IMR-90 (cell line): ENCODE measurements around the gene HTR1D.
"Not testable (repeated sequence)": the region's sequence is repeated elsewhere in the genome, so short reads cannot be mapped to it uniquely, and the experiment has no call there.

Experiments used
- BHLHE40 ChIP-seq: fragments of 150-350 bp; IDR thresholded peaks from 2 replicates; pipeline ENCODE4 v1.6.1; 2016; ENCODE audit warnings: mild to moderate bottlenecking, low read depth, low read length
- CEBPB ChIP-seq: IDR thresholded peaks from 2 replicates; pipeline ENCODE4 v1.6.1; 2012; ENCODE audit warnings: low read depth, low read length, improper control_type of control experiment
- FOS ChIP-seq: fragments of 150-350 bp; IDR thresholded peaks from 2 replicates; pipeline ENCODE4 v1.6.1; 2016; ENCODE audit warnings: low read depth, low read length
- MXI1 ChIP-seq: IDR thresholded peaks from 2 replicates; pipeline ENCODE4 v1.6.1; 2012; ENCODE audit warnings: low read depth, mild to moderate bottlenecking, low read length, moderate library complexity, borderline replicate concordance
- POLR2A ChIP-seq: IDR thresholded peaks from 2 replicates; pipeline ENCODE4 v1.6.1; 2012; ENCODE audit warnings: mild to moderate bottlenecking, low read depth, low read length
- RAD21 ChIP-seq: IDR thresholded peaks from 2 replicates; pipeline ENCODE4 v1.6.1; 2012; ENCODE audit warnings: low read length, improper control_type of control experiment
- RCOR1 ChIP-seq: IDR thresholded peaks from 2 replicates; pipeline ENCODE4 v1.6.1; 2012; ENCODE audit warnings: mild to moderate bottlenecking, low read length, improper control_type of control experiment; ENCODE audit not compliant: insufficient replicate concordance
- RFX5 ChIP-seq: IDR thresholded peaks from 2 replicates; pipeline ENCODE4 v1.8.0; 2012; ENCODE audit warnings: low read depth, mild to moderate bottlenecking, low read length, moderate library complexity
- SMC3 ChIP-seq: fragments of 150-350 bp; IDR thresholded peaks from 2 replicates; pipeline ENCODE4 v1.6.1; 2016; ENCODE audit warnings: low read depth, mild to moderate bottlenecking, antibody characterized with exemption, low read length, moderate library complexity
- TF ChIP-seq, protein P1 (sequence below): conservative IDR thresholded peaks from 2 replicates; pipeline ENCODE4 v1.5.1; 2012; ENCODE audit warnings: mild to moderate bottlenecking, low read depth, low read length, improper control_type of control experiment
- TF ChIP-seq, protein P2 (sequence below): fragments of 150-350 bp; IDR thresholded peaks from 2 replicates; pipeline ENCODE4 v1.6.1; 2017; ENCODE audit warnings: mild to moderate bottlenecking, antibody characterized with exemption, low read length, low read depth
- TF ChIP-seq, protein P3 (sequence below): fragments of 150-350 bp; IDR thresholded peaks from 2 replicates; pipeline ENCODE4 v1.6.1; 2016; ENCODE audit warnings: low read depth, mild to moderate bottlenecking, low read length, moderate library complexity, borderline replicate concordance

DNA sequence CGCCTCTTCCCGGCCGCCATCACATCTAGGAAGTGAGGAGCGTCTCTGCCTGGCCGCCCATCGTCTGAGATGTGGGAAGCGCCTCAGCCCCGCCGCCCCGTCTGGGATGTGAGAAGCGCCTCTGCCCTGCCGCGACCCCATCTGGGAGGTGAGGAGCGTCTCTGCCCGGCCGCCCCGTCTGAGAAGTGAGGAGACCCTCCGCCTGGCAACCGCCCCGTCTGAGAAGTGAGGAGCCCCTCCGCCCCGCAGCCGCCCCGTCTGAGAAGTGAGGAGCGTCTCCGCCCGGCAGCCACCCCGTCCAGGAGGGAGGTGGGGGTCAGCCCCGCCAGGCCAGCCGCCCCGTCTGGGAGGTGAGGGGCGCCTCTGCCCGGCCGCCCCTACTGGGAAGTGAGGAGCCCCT lies 40.1 kb upstream of the HTR1D start:
- TF ChIP-seq, protein P1, sequence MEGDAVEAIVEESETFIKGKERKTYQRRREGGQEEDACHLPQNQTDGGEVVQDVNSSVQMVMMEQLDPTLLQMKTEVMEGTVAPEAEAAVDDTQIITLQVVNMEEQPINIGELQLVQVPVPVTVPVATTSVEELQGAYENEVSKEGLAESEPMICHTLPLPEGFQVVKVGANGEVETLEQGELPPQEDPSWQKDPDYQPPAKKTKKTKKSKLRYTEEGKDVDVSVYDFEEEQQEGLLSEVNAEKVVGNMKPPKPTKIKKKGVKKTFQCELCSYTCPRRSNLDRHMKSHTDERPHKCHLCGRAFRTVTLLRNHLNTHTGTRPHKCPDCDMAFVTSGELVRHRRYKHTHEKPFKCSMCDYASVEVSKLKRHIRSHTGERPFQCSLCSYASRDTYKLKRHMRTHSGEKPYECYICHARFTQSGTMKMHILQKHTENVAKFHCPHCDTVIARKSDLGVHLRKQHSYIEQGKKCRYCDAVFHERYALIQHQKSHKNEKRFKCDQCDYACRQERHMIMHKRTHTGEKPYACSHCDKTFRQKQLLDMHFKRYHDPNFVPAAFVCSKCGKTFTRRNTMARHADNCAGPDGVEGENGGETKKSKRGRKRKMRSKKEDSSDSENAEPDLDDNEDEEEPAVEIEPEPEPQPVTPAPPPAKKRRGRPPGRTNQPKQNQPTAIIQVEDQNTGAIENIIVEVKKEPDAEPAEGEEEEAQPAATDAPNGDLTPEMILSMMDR, result not testable (repeated sequence)
- not testable (repeated sequence) for TF ChIP-seq MXI1, POLR2A, RFX5, CEBPB, RCOR1, FOS, SMC3, RAD21, BHLHE40
- TF ChIP-seq, protein P2, sequence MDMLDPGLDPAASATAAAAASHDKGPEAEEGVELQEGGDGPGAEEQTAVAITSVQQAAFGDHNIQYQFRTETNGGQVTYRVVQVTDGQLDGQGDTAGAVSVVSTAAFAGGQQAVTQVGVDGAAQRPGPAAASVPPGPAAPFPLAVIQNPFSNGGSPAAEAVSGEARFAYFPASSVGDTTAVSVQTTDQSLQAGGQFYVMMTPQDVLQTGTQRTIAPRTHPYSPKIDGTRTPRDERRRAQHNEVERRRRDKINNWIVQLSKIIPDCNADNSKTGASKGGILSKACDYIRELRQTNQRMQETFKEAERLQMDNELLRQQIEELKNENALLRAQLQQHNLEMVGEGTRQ, result not testable (repeated sequence)
- TF ChIP-seq, protein P3, sequence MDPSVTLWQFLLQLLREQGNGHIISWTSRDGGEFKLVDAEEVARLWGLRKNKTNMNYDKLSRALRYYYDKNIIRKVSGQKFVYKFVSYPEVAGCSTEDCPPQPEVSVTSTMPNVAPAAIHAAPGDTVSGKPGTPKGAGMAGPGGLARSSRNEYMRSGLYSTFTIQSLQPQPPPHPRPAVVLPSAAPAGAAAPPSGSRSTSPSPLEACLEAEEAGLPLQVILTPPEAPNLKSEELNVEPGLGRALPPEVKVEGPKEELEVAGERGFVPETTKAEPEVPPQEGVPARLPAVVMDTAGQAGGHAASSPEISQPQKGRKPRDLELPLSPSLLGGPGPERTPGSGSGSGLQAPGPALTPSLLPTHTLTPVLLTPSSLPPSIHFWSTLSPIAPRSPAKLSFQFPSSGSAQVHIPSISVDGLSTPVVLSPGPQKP, result not testable (repeated sequence)
